Retina (tissue), 1 donor: ENCODE results near the gene DENND6B.
"Not testable (repeated sequence)": the region's sequence is repeated elsewhere in the genome, so short reads cannot be mapped to it uniquely, and the experiment has no call there.

ENCODE experiments used
- DNase-seq: peaks from one replicate; pipeline ENCODE4 v3.0.0-alpha.2; 2016

Gene DENND6B

DNA sequence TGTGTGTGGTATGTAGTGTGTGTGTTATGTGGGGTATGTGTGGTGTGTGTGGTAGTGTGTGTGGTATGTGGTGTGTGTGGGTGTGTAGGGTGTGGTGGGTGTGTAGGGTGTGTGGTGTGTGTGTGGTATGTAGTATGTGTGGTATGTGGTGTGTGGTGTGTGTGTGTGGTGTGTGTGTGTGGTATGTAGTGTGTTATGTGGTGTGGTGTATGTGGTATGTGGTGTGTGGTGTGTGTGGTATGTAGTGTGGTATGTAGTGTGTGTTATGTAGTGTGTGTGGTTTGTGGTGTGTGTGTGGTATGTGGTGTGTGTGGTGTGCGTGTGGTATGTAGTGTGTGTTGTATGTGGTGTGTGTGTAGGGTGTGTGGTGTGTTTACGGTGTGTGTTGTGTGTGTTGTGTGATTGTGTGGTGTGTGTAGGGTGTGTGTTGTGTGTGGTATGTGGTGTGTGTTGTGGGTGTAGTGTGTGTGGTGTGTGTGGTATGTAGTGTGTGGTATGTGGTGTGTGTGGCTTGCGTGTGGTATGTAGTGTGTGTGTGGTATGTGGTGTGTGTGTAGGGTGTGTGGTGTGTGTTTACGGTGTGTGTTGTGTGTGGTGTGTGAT lies 12.1 kb upstream of the DENND6B start:
- DNase-seq: no peak

DNA sequence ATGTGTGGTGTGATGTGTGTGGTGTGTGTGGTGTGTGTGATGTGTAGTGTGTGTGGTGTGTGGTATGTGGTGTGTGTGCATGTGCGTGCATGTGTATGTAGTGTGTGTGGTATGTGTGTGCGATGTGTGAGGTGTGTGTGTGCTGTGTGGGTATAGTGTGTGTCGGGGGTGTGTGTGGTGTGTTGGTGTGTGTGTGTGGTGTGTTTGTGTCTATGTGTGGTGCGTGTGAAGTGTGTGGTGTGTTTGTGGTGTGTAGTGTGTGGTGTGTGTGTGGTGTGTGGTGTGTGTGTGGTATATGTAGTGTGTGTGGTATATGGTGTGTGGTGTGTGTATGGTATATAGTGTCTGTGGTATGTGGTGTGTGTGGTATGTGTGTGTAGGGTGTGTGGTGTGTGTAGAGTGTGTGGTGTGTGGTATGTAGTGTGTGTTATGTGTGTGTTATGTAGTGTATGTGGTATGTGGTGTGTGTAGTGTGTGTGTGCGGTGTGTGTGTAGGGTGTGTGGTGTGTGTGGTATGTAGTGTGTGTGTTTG lies 11.3 kb upstream of the DENND6B start:
- DNase-seq: no peak

DNA sequence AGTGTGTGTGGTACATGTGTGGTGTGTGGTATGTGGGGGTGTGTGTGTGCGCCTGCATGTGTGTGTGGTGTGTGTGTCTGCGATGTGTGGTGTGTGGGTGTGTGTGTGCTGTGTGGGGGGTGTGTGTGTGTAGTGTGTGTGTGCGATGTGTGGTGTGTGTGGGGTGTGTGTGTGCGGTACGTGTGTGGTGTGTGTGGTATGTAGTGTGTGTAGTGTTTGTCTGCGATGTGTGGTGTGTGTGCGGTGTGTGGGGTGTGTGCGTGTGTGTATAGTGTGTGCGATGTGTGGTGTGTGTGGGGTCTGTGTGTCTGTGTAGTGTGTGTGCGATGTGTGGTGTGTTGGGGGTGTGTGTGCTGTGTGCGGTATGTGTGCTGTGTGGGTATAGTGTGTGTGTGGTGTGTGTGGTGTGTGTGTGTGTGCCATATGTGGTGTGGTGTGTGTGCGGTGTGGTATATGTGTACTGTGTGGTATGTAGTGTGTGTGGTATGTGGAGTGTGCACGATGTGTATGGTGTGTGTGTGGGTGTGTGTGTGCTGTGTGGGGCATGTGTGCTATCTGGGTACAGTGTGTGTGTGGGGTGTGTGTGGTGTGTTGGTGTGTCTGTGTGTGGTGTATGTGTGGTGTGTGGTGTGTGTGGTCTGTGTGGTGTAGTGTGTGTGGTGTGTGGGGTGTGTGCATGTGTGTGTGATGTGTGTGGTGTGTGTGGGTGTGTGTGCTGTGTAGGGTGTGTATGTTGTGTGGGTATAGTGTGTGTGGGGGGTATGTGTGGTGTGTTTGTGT lies 10.6 kb upstream of the DENND6B start:
- DNase-seq: no peak

DNA sequence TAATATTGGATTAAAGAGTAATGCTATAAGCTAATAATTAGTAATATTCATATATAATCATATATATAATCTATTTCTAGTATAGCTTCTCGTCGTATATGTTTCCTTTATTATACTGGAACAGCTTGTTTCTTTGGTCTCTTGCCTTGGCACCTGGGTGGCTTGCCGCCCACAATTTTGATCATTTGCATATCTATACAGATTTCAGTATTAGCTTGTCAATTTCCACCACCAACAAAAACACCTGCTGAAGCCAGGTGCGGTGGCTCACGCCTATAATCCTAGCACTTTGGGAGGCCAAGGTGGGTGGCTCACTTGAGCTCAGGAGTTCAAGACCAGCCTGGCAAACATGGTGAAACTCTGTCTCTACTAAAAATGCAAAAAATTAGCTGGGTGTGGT lies 7.6 kb upstream of the DENND6B start:
- not testable (repeated sequence) for DNase-seq

DNA sequence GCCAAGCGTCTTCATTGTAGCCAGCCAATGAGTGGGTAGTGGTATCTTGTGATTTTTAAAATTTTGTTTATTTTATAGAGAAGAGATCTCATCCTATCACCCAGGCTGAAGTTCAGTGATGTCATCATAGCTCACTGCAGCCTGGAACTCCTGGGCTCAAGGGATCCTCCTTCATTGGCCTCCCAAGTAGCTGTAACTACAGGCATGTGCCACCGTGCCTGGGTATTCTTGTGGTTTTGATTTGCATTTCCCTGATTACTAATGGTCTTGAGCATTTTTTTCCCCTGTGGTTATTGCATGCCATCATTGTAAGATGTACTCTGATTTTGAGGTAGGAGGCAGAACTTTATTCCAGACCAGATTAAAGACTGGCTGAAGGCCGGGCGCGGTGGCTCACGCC lies 2.4 kb upstream of the DENND6B start:
- no peak for DNase-seq

DNA sequence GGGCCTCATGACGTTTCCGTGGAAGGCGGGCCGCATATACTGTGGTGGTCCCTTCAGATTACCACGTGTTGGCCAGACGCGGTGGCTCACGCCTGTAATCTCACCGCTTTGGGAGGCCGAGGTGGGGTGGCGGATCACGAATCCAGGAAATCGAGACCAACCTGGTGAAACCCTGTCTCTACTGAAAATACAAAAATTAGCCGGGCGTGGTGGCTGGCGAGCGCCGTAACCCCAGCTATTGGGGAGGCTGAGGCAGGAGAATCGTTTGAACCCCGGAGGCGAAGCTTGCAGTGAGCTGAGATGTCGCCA lies 853 bp upstream of the DENND6B start:
- DNase-seq: no peak

DNA sequence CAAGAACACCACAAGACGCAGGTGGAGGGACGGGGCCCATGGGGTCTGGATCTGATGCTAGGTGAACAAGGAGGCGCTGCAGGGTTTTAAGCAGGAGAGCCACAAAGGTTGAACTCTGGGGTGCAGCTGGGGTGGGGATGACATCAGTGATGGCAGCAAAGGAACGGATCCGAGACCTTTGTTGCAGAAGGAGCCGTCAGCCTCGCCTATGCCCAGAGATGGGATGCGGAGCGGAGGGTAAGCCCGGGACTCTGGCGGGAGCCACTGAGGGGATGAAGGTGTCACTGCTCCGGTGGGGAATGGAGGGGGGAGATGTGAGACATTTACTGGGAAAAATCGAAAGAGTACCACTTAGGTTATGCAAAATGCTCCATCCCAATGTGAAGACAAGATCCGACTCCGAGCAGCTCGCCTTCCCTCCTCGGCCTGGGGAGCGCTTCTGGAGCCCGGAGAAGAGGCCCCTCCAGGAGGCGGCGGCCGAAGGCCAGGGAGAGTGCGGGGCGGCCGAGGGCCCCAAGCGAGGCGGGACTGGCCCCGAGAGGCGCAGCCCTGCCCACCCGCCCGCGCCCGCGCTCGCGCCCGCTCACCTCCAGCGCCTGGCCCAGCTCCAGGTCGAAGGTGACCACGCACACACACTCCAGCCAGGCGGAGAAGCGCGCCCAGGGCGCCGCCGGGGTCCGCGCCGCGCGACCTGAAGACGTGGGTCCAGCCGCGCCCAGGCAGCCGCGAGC lies 422 bp downstream of the DENND6B start:
- DNase-seq: peak; percentile 67

DNA sequence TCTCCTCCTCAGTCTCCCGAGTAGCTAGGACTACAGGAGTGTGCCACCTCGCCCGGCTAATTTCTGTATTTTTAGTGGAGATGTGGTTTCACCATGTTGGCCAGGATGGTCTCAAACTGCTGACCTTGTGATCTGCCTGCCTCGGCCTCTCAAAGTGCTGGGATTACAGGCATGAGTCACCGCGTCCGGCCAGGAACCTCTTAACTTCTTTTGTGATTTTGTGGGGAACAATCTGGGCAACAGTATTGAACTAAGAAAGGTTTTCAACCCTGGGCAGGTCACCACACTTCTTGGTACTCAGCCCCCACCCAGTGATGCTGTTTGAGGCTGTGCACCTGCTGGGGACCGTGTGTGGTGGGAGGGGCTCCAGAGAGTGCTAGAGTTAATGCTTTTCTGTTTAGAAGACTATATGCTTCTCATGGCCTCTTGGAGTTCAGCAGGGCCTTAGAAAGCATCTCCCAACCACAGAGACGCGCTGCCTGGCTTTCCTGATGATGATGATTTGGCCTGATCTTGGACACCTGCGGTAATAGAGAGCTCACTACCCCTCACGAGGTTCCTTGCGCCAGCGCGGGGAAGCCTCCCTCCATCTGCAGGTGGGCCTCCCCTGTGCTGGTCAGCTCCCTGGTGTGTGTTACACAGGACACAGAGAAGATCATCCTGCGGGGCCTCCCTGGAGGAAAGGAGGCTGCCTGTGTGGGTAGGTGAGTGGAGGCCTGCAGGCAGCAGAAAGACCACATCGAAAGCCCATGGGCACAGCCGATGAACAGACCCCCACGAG lies 1.2 kb downstream of the DENND6B start:
- peak; percentile 49 for DNase-seq

DNA sequence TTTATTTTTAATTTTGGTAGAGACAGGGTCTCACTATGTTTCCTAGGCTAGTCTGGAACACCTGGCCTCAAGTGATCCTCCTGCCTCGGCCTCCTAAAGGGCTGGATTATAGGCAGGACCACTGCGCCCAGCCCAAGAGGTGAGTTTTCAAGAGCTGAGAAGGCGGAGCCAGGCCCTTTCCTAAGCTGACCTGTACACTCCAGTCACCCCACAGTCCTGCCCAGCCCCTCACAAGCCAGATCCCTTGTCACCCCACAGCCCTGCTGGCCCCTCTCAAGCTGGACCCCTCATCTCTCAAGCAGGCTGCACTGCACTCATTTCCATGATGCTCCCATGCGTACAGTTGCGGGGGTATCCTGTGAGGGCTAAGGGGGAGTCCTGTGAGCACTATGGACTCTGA lies 2.9 kb downstream of the DENND6B start:
- no peak for DNase-seq

DNA sequence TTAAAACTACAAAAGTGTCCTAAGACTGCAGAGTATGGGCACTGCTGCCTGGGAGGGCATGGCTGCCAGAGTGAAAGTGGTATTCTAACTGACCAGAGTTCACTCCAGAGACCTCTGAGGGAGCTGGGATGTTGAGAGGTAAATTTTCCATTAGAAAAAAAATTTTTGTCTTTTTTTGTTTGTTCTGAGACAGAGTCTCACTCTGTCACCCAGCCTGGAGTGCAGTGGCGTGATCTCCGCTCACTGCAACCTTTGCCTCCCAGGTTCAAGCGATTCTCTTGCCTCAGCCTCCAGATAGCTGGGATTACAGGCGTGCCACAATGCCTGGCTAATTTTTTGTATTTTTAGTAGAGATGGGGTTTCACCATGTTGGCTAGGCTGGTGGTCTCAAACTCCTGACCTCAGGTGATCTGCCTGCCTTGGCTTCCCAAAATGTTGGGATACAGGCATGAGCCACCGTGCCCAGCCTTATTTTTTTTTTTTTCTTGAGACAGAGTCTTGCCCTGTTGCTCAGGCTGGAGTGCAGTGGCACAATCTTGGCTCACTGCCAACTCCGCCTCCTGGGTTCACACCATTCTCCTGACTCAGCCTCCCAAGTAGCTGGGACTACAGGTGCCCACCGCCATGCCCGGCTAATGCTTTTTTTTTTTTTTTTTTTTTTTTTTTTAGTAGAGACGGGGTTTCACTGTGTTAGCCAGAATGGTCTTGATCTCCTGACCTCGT lies 4.3 kb downstream of the DENND6B start:
- DNase-seq: not testable (repeated sequence)

DNA sequence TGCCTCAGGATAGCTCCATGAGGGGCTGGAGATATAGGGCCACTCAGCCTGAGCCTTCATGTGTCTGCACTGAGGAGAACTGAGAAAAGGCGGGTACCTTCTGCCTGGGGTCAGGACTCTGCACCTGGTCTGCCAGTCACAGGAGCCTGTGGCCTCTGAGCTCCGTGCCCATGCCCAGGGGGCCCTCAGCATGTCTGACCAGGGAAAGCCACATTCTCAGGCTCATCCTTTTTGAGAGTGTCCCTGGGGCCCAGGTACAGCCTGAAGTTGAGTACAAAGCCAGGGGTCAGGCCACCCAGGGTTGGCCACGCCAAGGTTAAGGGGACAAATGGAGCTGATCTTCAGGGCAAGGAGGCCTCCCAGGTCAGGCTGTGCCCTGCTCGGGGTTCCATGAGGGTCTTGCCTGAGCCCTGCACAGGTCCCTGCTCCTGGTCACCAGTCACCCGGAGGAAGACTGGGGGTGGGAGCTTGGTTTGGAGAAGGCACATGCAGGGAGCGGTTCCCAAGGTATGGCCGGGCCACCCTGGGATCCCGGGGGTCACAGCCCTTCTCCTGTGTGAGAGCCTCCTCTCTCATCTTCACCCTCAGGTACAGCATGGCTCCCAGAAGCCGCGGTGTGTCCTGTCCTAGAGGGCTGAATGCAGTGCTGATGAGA lies 6.0 kb downstream of the DENND6B start:
- DNase-seq: no peak

DNA sequence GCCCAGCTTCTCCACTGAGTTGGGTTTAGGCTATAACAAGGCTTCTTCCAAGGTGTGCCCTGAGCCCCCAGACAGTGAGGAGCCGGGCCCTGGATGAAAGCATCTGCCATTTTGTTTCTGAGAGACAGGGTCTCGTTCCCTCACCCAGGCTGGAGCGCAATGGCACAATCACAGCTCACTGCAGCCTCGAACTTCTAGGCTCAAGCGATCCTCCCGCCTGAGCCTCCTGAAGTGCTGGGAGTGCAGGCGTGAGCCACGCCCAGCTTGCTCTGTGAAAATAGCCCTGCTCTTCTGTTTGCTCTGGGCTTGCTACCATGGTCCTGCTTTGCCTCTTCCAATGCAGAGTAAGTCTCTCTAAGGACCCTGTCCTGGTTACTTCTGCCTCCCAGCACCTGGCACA lies 6.7 kb downstream of the DENND6B start:
- DNase-seq: no peak

DNA sequence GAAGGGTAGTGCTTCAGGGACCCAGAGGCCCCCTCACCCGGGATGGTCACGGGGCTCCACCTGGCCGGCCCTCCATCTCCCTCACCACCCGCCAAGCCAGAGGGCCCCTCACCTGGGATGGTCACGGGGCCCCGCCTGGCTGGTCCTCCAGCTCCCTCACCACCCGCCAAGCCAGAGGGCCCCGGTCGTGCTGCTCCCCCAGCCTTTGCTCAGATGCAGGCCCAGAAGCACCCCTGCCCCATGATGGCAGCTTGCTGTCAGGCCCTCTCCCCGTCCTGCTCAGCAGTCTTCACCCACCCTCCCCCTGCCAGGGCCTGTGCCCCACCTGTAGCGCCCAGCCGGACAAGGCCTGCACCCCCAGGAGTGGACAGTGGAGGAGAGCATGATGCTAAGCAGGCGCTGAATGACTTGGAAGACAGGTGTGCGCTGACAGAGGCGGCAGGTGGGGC lies 7.3 kb downstream of the DENND6B start:
- no peak for DNase-seq

DNA sequence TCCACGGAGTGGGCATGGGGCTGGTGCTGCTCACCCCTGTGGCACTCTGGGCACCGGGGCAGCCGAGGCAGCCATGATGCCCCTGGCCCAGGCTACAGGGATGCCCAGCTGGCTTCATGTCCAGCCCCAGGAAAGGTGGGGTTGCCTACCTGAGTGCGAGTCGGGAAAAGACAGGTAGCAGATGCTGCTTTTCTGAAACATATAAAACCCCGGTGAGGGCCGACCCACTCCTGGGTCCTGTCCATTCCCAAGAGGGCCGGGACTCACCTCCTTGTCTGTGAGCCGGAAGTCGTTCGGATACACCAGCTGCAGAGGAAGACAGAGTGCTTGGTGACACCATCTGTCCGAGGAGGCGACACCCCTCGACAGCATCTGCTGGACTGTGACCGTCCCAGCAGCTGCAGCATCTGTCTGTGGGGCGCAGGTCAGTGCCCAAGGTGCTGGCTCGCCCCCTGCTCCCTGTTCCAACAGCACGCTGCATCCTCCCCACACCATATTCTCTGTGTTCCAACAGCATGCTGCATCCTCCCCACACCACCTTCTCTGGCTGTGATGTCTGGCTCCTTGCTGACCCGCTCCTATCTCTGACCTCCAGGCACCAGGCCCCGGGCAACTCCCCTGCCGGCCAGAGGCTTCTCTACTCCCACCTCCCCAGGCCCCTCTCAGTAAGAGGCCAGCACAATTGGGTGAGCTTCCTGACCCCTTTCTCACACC lies 8.0 kb downstream of the DENND6B start:
- DNase-seq: no peak

DNA sequence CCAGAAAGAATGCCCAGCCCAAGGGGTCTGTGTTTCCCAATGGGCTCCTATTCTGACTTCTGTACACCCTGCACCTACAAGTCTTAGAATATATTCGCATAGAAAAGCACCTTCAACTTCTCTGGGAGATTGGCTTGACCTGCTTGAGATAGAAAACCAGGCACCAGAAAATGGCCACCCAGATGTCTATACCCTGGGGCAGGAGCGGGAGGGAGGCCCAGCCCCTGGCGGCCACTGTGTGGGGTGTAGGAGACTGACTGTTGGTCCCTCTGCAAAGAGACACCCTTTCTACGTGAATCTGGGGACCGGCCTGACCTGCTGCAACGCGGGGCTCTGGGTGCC lies 8.5 kb downstream of the DENND6B start:
- no peak for DNase-seq

DNA sequence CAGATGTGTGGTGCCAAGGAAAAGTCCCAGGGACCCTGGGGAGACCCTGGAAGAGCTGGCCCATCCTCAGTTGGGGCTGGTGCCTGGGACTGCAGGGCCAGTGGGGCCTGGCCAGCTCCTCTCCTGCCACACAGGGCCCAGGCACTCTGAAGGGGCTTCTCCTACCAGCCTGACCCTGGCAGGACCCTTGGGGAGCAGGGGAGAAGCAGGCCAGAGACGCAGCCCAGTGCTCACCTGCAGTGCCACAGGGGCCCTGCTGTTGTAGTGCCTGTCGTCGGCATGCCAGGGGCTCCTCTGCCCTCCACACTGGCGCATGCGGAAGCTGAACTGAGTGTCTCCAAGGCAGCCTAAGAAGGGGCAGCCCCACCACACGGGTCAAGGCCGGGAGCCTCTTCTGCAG lies 9.1 kb downstream of the DENND6B start:
- DNase-seq: no peak

DNA sequence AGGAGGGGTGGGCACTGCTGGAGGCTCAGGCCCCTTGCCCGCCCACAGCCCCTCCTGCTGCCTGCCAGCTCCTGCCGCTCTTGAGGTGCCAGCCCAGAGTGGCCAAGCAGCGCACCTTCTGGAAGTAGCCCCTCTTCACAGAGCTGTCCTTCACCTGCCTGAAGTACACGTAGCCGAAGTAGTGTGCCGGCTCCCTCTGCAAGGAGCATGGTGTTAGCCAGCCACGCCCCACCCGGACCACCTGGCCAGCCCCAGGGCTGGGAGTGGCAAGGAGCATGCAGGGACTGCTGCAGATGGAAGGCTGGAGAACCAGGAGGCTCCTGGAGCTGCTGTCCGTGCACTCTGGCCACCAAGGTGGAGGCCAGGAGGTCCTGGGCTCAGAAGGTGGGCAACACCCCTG lies 9.6 kb downstream of the DENND6B start:
- DNase-seq: no peak

DNA sequence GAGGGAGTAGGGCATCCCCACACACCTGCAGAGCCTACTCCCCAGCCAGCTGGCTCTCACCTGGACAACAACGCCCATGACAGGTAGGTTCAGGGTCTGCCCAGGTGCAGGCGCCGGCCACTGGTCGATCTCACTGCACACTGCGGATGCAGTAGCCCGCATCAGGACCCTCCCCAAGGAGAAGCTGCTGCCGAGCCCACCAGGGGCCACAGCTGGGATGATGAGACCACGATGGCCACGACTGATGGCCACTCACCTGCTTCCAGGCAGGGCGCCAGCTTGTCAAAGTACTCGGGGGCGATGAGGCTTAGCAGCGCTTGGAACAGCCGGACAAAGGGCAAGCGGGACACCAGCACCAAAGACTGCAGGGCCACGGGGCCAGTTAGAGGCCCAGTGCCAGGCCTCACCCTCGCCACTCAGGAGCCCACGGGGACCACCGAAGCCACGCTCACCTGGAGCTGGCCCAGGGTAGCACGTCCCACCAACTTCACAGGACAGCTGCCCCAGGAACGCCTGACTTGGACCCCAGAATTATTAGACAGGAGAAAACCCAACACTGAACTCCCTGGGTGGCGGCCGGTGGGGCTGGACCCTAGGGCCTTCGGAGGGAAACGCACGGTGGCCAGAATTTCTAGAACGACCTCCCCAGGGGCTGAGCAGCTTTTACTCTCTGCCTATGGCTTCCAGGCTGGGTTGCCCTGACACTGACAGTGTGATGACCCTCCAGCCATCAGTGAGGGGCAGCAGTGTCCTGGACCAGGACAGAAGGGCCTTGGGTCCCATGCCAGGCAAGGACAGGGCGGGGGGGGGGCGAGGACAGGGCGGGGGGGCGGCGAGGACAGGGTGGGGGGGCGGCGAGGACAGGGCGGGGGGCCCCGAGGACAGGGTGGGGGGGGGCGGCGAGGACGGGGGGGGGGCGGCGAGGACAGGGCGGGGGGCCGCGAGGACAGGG lies 10.4 kb downstream of the DENND6B start:
- no peak for DNase-seq

DNA sequence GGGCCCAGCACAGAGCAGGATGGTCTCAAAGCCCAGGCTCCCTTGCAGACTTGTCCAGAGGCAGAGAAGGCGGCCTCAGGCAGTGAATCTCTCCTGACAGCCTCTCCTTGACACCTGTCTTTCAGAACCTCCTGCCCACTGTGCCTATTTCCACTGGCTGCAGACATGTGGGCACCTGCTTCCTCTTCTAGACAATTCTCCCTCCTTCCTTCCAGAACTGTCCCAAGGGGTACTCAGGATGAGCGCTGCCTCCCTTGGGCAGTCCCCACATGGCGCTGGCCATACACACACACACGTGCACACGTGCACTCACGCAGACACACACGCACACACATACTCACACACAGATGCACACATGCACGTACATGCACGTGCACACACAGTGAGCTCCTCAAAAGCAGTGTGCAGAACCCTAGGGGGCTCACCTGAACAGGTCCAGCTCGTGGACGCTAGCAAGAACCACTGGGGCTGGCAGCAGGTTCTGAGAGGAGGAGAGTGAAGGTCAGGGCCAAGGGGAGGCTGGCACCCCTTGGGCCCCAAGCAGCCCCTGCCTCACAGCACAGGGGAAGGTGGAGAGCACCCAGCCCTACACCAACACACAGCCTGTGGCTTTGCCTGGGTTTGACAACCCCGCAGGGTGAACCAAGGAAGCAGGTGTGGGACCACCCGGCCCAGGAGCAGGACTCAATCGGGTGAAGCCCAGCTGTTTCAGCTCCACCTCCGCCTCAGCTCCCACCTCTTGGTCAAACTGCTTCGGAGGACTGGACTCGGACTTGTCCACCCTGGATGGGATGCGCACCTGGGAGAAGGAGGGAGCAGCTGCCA lies 11.3 kb downstream of the DENND6B start:
- DNase-seq: no peak
